AG04450 (cell line): ENCODE measurements around the gene KDELR3. TPM values are rescaled to one million over a fixed set of nuclear protein-coding genes. Genes with fewer than 3 reads are reported as not detected.

Source experiments
- CTCF ChIA-PET: fragments of 300-600, 350-600 bp; formaldehyde crosslinking; extraction: SDS; loops from one replicate; lab custom pipeline; 2022; ENCODE audit warnings: antibody characterized with exemption, inconsistent platforms; lab: Charles Lee
- POLR2A ChIA-PET: fragments of 350-600 bp; formaldehyde crosslinking; extraction: SDS; loops from one replicate; lab custom pipeline; 2021; ENCODE audit warnings: antibody characterized with exemption, inconsistent platforms; lab: Yijun Ruan, JAX
- DNase-seq: peaks from one replicate; pipeline ENCODE4 v3.0.0-alpha.2; 2011; ENCODE audit warnings: low read depth, low spot score
- H3K27ac ChIP-seq: one replicate; pipeline ENCODE4 v1.5.1; 2012; ENCODE audit warnings: low read depth, low read length, control low read depth
- H3K27me3 ChIP-seq: one replicate; pipeline ENCODE4 v1.6.0; 2012; ENCODE audit warnings: low read length; ENCODE audit not compliant: control insufficient read depth, insufficient read depth
- H3K4me3 ChIP-seq: 2 replicates; pipeline ENCODE4 v1.5.1; 2011; ENCODE audit warnings: mild to moderate bottlenecking, low read depth, low read length, control low read depth
- H3K9me3 ChIP-seq: 2 replicates; pipeline ENCODE4 v1.5.1; 2012; ENCODE audit warnings: low read length; ENCODE audit not compliant: control insufficient read depth, insufficient read depth
- polyA plus RNA-seq: library from polyadenylated mRNA; depleted of rRNA; stranded (reverse); fragments of >200 nt; gene quantifications from 2 replicates; pipeline ENCODE4 v1.2.3, GENCODE V29; 2011
- TF ChIP-seq, protein P1 (sequence below): IDR thresholded peaks from 2 replicates; pipeline ENCODE4 v1.5.1; 2011; ENCODE audit warnings: low read depth, low read length, control low read depth, inconsistent platforms

KDELR3 gene
- polyA plus RNA-seq, 1 experiment = 278 TPM

- no peak for DNase-seq
- CTCF ChIA-PET = no interaction called here
- Histone ChIP-seq H3K9me3 (no peaks in the 10 kb centered on the region), H3K27ac (no peak overlapping the region), H3K27me3 (no peaks in the 10 kb centered on the region), H3K4me3 (no peak overlapping the region)
- TF ChIP-seq, protein P1, sequence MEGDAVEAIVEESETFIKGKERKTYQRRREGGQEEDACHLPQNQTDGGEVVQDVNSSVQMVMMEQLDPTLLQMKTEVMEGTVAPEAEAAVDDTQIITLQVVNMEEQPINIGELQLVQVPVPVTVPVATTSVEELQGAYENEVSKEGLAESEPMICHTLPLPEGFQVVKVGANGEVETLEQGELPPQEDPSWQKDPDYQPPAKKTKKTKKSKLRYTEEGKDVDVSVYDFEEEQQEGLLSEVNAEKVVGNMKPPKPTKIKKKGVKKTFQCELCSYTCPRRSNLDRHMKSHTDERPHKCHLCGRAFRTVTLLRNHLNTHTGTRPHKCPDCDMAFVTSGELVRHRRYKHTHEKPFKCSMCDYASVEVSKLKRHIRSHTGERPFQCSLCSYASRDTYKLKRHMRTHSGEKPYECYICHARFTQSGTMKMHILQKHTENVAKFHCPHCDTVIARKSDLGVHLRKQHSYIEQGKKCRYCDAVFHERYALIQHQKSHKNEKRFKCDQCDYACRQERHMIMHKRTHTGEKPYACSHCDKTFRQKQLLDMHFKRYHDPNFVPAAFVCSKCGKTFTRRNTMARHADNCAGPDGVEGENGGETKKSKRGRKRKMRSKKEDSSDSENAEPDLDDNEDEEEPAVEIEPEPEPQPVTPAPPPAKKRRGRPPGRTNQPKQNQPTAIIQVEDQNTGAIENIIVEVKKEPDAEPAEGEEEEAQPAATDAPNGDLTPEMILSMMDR = no peak
- POLR2A ChIA-PET = interaction anchor here (0.7 to 1.5 kb wide), 2 partner anchors 8 to 169 kb away, joined by 5 to 6 read pairs; no protein-coding TSS in a partner anchor
Observed at GRCh38 chr22:38497869-38498268, 30.0 kb downstream of the KDELR3 start.

- H3K4me3 ChIP-seq = 0 out of 2 replicates have a peak overlapping the region, but pooled peaks have one; percentile 3
- no peak overlapping the region for H3K27ac ChIP-seq
- no peak for DNase-seq
- TF ChIP-seq, protein P1 = no peak
- CTCF ChIA-PET = interaction anchor here (0.6 to 0.8 kb wide), 2 partner anchors 10 to 170 kb away, joined by 3 read pairs; no protein-coding TSS in a partner anchor
- no peaks in the 10 kb centered on the region for H3K27me3 ChIP-seq
- peaks cover 2% of the 10 kb centered on the region; the same call in 1 of the 2 replicates for H3K9me3 ChIP-seq
- POLR2A ChIA-PET = interaction anchor here (0.5 to 1.4 kb wide), 5 partner anchors 11 to 96 kb away, joined by 3 to 10 read pairs (median 3); no protein-coding TSS in a partner anchor
Observed at GRCh38 chr22:38501797-38502672, 34.1 kb downstream of the KDELR3 start.

DNA sequence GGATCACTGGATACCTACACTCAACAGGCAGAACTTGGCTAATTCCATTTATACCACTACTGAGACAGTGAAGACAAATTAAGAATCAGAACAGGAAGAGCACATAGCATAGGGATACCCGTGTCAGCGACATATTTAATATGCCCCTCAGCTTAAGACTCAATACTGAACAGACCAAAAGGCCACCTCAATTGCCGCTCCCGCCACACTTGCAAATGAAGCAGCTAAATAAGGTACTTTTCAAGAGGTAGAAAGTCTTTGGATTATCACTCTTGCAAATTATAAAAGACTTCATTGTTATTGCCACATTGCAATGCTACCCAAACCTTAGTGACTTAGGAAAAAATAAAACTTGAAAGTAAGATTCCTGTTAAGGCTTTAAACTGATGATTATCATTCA lies 35.1 kb downstream of the KDELR3 start:
- TF ChIP-seq, protein P1 = no peak
- POLR2A ChIA-PET = interaction anchor here (0.7 kb wide), 2 partner anchors 12 to 28 kb away, joined by 3 to 10 read pairs; no protein-coding TSS in a partner anchor
- CTCF ChIA-PET = interaction anchor here (0.6 to 0.8 kb wide), 2 partner anchors 11 to 169 kb away, joined by 3 read pairs; no protein-coding TSS in a partner anchor
- no peak for DNase-seq
- Histone ChIP-seq H3K27ac (no peak overlapping the region), H3K9me3 (peaks cover 7% of the 10 kb centered on the region; the same call in 1 of the 2 replicates), H3K4me3 (peak overlapping the region; percentile 83), H3K27me3 (no peaks in the 10 kb centered on the region)

- H3K27ac ChIP-seq = peak overlapping the region; percentile 98
- CTCF ChIA-PET = no interaction called here
- peak overlapping the region; percentile 83 for H3K4me3 ChIP-seq
- TF ChIP-seq, protein P1 = no peak
- no peak for DNase-seq
- POLR2A ChIA-PET = no interaction called here
- peaks cover 7% of the 10 kb centered on the region; the same call in 1 of the 2 replicates for H3K9me3 ChIP-seq
- H3K27me3 ChIP-seq = no peaks in the 10 kb centered on the region
Observed at GRCh38 chr22:38504731-38505540, 37.0 kb downstream of the KDELR3 start.
